Measurements from ENCODE around the gene CYP2C8.
"Not testable (repeated sequence)": the region's sequence is repeated elsewhere in the genome, so short reads cannot be mapped to it uniquely, and the experiment has no call there.

Gene CYP2C8

DNA sequence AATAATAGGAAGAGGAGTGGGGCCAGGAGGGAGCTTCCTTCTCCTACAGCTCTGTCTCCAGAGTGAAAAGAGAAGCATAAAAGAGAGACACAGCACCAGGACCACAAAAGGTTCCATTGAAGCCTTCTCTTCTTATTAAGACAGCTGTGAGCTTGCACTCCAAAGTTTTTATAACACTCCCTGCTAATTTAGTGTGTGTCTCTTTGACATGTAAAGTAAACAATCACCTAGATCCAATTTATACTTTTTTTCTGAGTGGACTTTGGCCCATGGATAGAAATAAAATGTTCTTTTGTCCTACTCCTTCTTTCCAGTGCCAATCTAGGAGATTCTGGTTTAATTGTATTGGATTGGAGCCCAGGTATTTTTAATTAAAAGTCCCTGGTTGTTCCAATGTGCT lies at the start of gene CYP2C8:
Gene CYP2C8, minus strand, starts transcription at position 212 of the 400 bp plus-strand sequence. Its CDS starts 95 bp downstream, at position 117.
- DNase-seq, result no peak

DNA sequence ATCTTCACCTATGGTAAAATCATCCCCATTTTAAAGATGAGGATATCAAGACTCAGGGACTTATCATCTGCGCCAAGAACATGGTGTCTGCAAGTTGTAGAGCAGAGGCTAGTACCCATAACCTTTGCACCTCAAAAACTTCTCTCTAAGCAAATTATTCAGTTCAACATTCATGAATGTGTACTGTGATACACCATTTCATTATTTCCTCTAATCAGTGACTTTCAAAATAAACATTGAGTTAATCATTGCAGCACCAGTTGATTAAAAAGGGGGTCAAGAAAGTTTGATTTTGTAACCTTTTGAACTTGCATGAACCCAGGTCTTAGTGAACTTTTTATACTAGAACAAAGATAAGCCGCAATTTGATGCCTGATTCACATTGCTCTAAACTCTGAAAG lies 47.6 kb upstream of the CYP2C8 start:
- no peak for DNase-seq

DNA sequence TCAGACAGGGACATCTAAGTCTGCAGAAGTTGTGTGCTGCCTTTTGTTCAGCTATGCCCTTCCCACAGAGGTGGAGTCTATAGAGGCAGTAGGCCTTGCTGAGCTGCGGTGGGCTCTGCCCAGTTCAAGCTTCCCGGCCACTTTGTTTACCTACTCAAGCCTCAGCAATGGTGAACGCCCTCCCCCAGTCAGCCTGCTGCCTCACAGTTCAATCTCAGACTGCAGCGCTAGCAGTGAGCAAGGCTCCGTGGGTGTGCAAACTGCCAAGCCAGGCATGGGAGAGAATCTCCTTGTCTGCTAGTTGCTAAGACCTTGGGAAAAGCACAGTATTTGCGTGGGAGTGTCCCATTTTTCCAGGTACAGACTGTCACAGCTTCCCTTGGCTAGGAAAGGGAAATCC lies 41.5 kb upstream of the CYP2C8 start:
- not testable (repeated sequence) for DNase-seq

GRCh38 chr10:95097805-95098204 lies 28.5 kb upstream of the CYP2C8 start:
- DNase-seq, result no peak

DNA sequence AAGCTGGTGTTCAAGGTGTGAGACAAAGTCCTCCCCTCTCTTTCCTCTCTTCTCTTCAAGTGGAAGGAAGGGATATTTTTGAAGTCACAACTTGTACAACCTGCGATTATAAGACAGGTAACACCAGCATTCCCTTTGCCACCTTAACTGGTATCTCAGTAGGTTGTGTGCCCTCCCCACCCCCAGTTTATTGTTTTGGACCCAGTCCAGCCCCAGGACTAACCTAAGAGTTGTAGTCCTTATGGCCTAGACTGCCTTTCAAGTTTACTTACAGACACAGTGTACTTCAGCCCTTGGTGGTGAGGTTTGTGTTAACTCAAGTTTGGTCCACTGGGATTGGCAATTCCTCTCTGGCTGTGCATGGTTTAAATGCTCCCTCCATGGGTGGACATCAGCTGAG lies 26.8 kb upstream of the CYP2C8 start:
- DNase-seq, result no peak

GRCh38 chr10:95079626-95080025 lies 10.3 kb upstream of the CYP2C8 start:
- DNase-seq, result not testable (repeated sequence)

DNA sequence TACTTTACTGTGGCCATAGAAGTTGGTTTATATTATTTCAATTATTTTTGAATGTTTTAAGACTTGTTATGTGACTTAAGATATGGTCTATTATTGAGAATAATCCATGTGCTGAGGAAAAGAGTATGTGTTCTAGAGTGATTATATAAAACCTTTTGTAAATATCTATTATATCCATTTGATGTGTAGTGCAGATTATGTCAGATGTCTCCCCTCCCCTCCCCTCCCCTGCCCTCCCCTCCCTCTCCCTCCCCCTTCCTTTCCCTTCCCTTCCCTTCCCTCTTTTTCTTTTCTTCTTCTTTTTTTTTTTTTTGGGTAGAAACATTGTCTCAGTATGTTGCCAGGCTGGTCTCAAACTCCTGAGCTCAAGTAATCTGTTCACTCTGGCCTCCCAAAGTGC lies 8.3 kb upstream of the CYP2C8 start:
- no peak for DNase-seq

GRCh38 chr10:95071107-95071660 lies 1.9 kb upstream of the CYP2C8 start:
- DNase-seq, result no peak

DNA sequence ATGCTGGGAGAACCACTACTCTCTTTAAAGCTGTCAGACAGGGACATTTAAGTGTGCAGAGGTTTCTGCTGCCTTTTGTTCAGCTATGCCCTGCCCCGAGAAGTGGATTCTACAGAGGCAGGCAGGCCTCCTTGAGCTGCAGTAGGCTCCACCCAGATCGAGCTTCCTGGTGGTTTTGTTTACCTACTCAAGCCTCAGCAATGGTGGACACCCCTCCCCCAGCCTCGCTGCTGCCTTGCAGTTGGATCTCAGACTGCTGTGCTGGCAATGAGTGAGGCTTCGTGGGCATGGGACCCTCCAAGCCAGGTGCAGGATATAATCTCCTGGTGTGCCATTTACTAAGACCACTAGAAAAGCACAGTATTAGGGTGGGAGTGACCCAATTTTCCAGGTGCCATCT lies 5.2 kb downstream of the CYP2C8 start:
- DNase-seq, result not testable (repeated sequence)

GRCh38 chr10:95056744-95057363 lies 12.4 kb downstream of the CYP2C8 start:
- DNase-seq, result no peak

DNA sequence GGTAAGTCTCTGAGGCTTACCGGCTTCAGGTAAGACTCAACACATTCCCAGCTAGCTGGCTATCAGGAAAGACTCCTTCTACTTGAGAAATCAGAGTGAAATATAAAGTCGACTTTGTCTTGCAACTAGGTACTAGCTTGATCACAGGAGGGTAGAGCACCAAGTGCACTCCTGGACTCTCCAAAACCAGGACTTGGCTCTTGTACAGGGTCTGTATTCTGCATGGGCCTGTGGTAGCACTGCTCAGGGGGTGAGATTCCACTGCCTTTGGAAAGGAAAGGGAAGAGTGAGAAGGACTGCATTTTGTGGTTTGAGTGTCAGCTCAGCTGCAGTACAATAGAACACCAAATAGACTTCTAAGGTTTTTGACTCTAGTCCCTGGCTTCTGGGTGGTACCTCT lies 19.4 kb downstream of the CYP2C8 start:
- DNase-seq, result no peak

- no peak for DNase-seq
These were observed 21.1 kb downstream of the CYP2C8 start for GRCh38 chr10:95048206-95048605.

- DNase-seq, result no peak
These were observed 30.0 kb downstream of the CYP2C8 start for GRCh38 chr10:95039281-95039680.

- no peak for DNase-seq
These were observed 33.7 kb downstream of the CYP2C8 start for GRCh38 chr10:95035332-95036295.

- no peak for DNase-seq
These were observed 34.9 kb downstream of the CYP2C8 start for GRCh38 chr10:95034401-95034800.

DNA sequence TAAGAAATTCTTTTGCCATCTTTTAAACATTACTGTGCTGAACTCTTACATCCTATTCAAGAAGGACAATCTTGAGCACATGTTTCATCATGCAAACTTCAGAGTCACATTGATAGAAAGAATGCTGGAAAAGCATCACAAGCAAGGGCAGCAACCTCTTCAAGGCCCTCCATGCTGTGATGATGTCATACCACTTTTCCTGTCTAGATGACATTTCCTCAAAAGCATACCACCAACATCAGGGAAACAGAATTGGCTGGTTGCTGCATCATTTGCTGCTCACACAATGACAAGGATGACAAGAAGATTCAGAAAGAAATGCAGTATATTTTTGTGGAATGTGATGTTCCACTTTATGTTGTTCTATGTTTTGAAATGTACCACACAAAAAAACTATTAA lies 37.6 kb downstream of the CYP2C8 start:
- no peak for DNase-seq

DNA sequence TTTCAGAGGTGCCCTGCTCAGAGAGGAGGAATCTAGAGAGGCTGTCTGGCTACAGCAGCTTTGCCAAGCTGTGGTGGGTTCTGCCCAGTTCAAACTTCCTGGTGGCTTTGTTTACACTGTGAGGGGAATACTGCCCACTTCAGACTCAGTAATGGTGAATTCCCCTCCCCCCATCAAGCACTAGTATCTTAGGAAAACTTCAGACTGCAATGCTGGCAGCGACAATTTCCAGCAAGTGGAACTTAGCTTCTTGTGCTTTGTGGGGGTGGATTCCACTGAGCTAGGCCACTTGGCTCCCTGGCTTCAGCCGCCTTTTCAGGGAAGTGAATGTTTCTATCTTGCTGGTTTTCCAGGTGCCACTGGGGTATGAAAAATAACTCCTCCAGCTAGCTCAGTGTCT lies 42.8 kb downstream of the CYP2C8 start:
- DNase-seq, result no peak

DNA sequence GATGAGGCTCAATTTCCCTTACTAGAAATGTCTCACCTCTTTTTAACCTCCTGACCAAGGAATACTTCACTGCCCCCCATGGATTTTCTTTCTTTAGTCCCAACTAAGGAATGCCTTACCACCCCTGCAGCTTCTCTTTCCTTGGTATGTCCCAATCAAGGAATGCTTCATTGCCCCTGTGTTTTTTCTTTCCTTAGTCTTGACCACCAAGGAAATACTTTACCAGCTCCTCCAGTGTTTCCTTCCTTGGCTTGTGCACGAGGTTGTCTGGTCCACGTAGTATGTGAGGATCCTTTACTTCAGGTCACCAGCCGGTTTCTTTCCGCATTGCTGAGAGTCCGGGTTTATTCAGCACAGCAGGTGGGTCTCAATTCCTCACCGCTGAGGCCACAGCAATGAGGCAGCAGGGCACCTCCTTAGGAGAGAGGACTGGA lies 71.5 kb downstream of the CYP2C8 start:
- DNase-seq, result no peak

- DNase-seq, result no peak
These were observed 76.5 kb downstream of the CYP2C8 start for GRCh38 chr10:94992811-94993210.

GRCh38 chr10:94991243-94991888 lies 77.9 kb downstream of the CYP2C8 start:
- no peak for DNase-seq

DNA sequence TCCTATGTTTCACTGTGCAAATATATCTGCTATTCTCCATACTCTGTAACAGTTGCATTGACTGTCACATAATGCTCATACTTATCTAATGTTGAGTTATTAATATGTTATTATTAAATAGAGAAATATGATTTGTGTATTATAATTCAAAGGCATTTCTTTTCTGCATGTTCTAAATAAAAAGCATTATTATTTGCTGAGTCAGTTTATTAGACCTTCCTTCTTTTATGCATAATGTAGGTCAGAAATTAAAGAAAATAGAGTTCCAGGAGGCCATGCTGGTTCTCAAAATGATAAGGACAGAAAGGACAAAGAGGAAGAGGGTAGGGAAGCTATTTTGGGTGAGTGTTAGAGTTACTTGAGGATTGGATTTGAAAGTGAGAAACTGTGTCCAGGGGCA lies 80.1 kb downstream of the CYP2C8 start:
- DNase-seq, result no peak

Measured in NK-92 treated with Interleukin-12 subunit alpha and Interleukin-12 subunit beta, amount 100 ng/mL, for 24 hours (cell line).